Measurements from ENCODE around the gene TRMT112. TPM values are rescaled to one million over a fixed set of nuclear protein-coding genes. Genes with fewer than 3 reads are reported as not detected.
A peak's percentile ranks its signal among the peaks of the same experiment; 100 is the strongest.

Gene TRMT112
- total RNA-seq, 1 donor from 2014 or later, result 207 TPM

- TF ChIP-seq, protein P1, sequence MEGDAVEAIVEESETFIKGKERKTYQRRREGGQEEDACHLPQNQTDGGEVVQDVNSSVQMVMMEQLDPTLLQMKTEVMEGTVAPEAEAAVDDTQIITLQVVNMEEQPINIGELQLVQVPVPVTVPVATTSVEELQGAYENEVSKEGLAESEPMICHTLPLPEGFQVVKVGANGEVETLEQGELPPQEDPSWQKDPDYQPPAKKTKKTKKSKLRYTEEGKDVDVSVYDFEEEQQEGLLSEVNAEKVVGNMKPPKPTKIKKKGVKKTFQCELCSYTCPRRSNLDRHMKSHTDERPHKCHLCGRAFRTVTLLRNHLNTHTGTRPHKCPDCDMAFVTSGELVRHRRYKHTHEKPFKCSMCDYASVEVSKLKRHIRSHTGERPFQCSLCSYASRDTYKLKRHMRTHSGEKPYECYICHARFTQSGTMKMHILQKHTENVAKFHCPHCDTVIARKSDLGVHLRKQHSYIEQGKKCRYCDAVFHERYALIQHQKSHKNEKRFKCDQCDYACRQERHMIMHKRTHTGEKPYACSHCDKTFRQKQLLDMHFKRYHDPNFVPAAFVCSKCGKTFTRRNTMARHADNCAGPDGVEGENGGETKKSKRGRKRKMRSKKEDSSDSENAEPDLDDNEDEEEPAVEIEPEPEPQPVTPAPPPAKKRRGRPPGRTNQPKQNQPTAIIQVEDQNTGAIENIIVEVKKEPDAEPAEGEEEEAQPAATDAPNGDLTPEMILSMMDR (conservative IDR thresholded peaks at IDR 0.05), result no peak
- Mint-ChIP-seq H3K9me3 (no peaks in the 10 kb centered on the region), H3K4me3 (peak overlapping the region; percentile 85), H3K27me3 (ENCODE audit: low read depth) (peaks cover 7% of the 10 kb centered on the region), H3K4me1 (peaks cover 26% of the 10 kb centered on the region), H3K36me3 (ENCODE audit: low read depth) (peaks cover 3% of the 10 kb centered on the region), H3K27ac (ENCODE audit: unreplicated experiment) (peak overlapping the region; percentile 92)
- no peak for DNase-seq (ENCODE audit: low read depth, low spot score)
Measured at GRCh38 chr11:64268025-64268892, 49.1 kb downstream of the TRMT112 start.

GRCh38 chr11:64267207-64267945 lies 50.0 kb downstream of the TRMT112 start:
- no peak overlapping the region for H3K27ac Mint-ChIP-seq (ENCODE audit: unreplicated experiment)
- peaks cover 5% of the 10 kb centered on the region for H3K36me3 Mint-ChIP-seq (ENCODE audit: low read depth)
- no peak for DNase-seq (ENCODE audit: low read depth, low spot score)
- H3K4me1 Mint-ChIP-seq, result peaks cover 31% of the 10 kb centered on the region
- peaks cover 7% of the 10 kb centered on the region for H3K27me3 Mint-ChIP-seq (ENCODE audit: low read depth)
- no peaks in the 10 kb centered on the region for H3K9me3 Mint-ChIP-seq
- TF ChIP-seq, protein P1 (conservative IDR thresholded peaks at IDR 0.05), result no peak
- H3K4me3 Mint-ChIP-seq, result peak overlapping the region; percentile 68

Small RNA genes lying within 50 kb of the gene (microRNA-seq; reads per million reads assigned to microRNA genes)
- not detected for gene MIR7155

Other genes starting within 250 kb of the TRMT112 start
- 22.1 and 26.1 TPM in 2 replicates for gene MACROD1, start 151.4 kb downstream of the TRMT112 start, total RNA-seq
- gene STIP1, start 131.4 kb downstream of the TRMT112 start, total RNA-seq, result 294 and 296 TPM in 2 replicates
- 2.8 and 3.8 TPM in 2 replicates for gene FERMT3, start 110.8 kb downstream of the TRMT112 start, total RNA-seq
- gene TRPT1, start 91.4 kb downstream of the TRMT112 start, total RNA-seq, result 40.2 and 43.2 TPM in 2 replicates
- gene NUDT22, start 91.3 kb downstream of the TRMT112 start, total RNA-seq, result 35.7 and 40.8 TPM in 2 replicates
- gene DNAJC4, start 87.0 kb downstream of the TRMT112 start, total RNA-seq, result 27.2 TPM in 2 replicates
- gene VEGFB, start 83.0 kb downstream of the TRMT112 start, total RNA-seq, result 61.2 and 62.7 TPM in 2 replicates
- gene FKBP2, start 76.5 kb downstream of the TRMT112 start, total RNA-seq, result 29.2 and 33.7 TPM in 2 replicates
- 286 and 296 TPM in 2 replicates for gene PPP1R14B, start 70.6 kb downstream of the TRMT112 start, total RNA-seq
- 36.4 and 40.5 TPM in 2 replicates for gene PLCB3, start 66.0 kb downstream of the TRMT112 start, total RNA-seq
- 45.3 and 47.1 TPM in 2 replicates for gene BAD, start 32.9 kb downstream of the TRMT112 start, total RNA-seq
- 55.9 and 61.4 TPM in 2 replicates for gene GPR137, start 31.7 kb downstream of the TRMT112 start, total RNA-seq
- not detected in 2 replicates for gene KCNK4, start 26.3 kb downstream of the TRMT112 start, total RNA-seq
- not detected in 2 replicates for gene CATSPERZ, start 17.2 kb downstream of the TRMT112 start, total RNA-seq
- gene ESRRA, start 12.0 kb downstream of the TRMT112 start, total RNA-seq, result 33.8 and 34.7 TPM in 2 replicates
- 148 and 168 TPM in 2 replicates for gene PRDX5, start 562 bp upstream of the TRMT112 start, total RNA-seq
- 0.91 and 1.1 TPM in 2 replicates for gene CCDC88B, start 22.6 kb upstream of the TRMT112 start, total RNA-seq
- 12.6 and 17.6 TPM in 2 replicates for gene RPS6KA4, start 41.6 kb upstream of the TRMT112 start, total RNA-seq
- 0.21 TPM in 1 of 2 replicates, not detected in the other for gene SLC22A11, start 238.4 kb upstream of the TRMT112 start, total RNA-seq